ENCODE results near the gene DUSP9. TPM values are rescaled to one million over a fixed set of nuclear protein-coding genes. Genes with fewer than 3 reads are reported as not detected.
A peak's percentile ranks its signal among the peaks of the same experiment; 100 is the strongest.
"Not testable (repeated sequence)": the region's sequence is repeated elsewhere in the genome, so short reads cannot be mapped to it uniquely, and the experiment has no call there.

The DUSP9 gene
- total RNA-seq, 3 donors from 2014 or later, result 0.11 to 0.42 (median 0.33) TPM

- ATAC-seq; H3K9me3 Mint-ChIP-seq; H3K4me1 Mint-ChIP-seq (ENCODE audit: low read depth); H3K4me3 Mint-ChIP-seq; H3K27me3 Mint-ChIP-seq (ENCODE audit: low read depth); H3K36me3 Mint-ChIP-seq (ENCODE audit: insufficient read depth); DNase-seq: not testable (repeated sequence)
Observed at GRCh38 chrX:153683486-153683885, 36.5 kb downstream of the DUSP9 start.

DNA sequence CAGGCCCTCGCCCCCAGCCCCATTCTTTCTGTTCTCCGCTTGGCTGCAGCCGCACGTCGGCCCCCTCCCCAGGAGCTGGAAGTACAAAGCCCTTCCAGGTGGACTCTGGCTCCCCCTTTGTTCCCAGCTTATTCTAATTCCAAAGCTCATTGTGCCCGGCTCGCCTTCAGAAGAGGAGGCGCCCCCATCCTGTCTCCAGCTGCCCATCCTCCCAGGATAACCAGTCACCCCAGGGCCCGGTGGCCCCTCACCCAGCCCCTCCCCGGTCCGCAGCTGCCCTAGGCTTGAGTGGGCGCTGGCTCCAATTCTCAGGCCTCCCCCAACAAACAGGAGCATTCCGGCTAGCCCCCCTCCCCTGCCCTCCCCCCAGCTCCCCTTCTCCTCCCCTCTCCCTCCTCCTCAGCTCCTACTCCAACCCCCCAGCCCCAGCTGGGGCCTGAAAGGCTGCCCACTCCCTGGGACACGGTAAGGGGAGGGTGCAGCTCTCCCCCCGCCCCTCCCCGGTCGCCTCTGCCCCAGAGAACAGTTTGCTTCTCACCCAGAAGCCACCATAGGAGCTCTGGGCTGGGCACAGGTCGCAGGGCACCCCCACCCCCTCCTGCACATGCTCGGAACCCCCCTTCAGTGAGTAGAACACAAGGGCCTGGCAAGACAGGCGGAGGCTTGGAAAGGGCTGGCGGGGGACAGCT, 37.6 kb downstream of the DUSP9 start:
- Mint-ChIP-seq H3K4me3 (no peak overlapping the region), H3K4me1 (ENCODE audit: low read depth) (no peaks in the 10 kb centered on the region), H3K27me3 (ENCODE audit: low read depth) (peaks cover 8% of the 10 kb centered on the region), H3K9me3 (no peaks in the 10 kb centered on the region), H3K36me3 (ENCODE audit: insufficient read depth) (no peaks in the 10 kb centered on the region)
- DNase-seq (no peak), ATAC-seq (no peak)

GRCh38 chrX:153685156-153685536, 38.1 kb downstream of the DUSP9 start:
- ATAC-seq, result no peak
- Mint-ChIP-seq H3K4me1 (ENCODE audit: low read depth) (no peaks in the 10 kb centered on the region), H3K9me3 (no peaks in the 10 kb centered on the region), H3K36me3 (ENCODE audit: insufficient read depth) (no peaks in the 10 kb centered on the region), H3K27me3 (ENCODE audit: low read depth) (peaks cover 8% of the 10 kb centered on the region), H3K4me3 (no peak overlapping the region)
- DNase-seq, result peak; percentile 2

- H3K4me3 Mint-ChIP-seq, result peak overlapping the region; percentile 33
- no peaks in the 10 kb centered on the region for H3K4me1 Mint-ChIP-seq (ENCODE audit: low read depth)
- no peaks in the 10 kb centered on the region for H3K9me3 Mint-ChIP-seq
- DNase-seq (no peak), ATAC-seq (no peak)
- peaks cover 8% of the 10 kb centered on the region for H3K27me3 Mint-ChIP-seq (ENCODE audit: low read depth)
- H3K36me3 Mint-ChIP-seq (ENCODE audit: insufficient read depth), result no peaks in the 10 kb centered on the region
Observed at GRCh38 chrX:153685751-153686696, 39.0 kb downstream of the DUSP9 start.

GRCh38 chrX:153686711-153687110, 39.7 kb downstream of the DUSP9 start:
- DNase-seq (no peak), ATAC-seq (no peak)
- Mint-ChIP-seq H3K36me3 (ENCODE audit: insufficient read depth) (no peaks in the 10 kb centered on the region), H3K4me1 (ENCODE audit: low read depth) (no peaks in the 10 kb centered on the region), H3K27me3 (ENCODE audit: low read depth) (peaks cover 8% of the 10 kb centered on the region), H3K4me3 (peak overlapping the region; percentile 33), H3K9me3 (no peaks in the 10 kb centered on the region)

GRCh38 chrX:153687121-153688039, 40.4 kb downstream of the DUSP9 start, which contains the start of gene SLC6A8:
Gene SLC6A8 (plus strand): TSS chrX:153687926. CDS start chrX:153688575, 649 bp downstream.
- Mint-ChIP-seq H3K9me3 (no peaks in the 10 kb centered on the region), H3K36me3 (ENCODE audit: insufficient read depth) (no peaks in the 10 kb centered on the region), H3K4me3 (peak within 1 kb of the TSS; percentile 71), H3K4me1 (ENCODE audit: low read depth) (no peaks in the 10 kb centered on the region), H3K27me3 (ENCODE audit: low read depth) (peaks cover 8% of the 10 kb centered on the region)
- DNase-seq, result peak; percentile 28
- peak; percentile 25 to 51 for ATAC-seq

- Mint-ChIP-seq H3K9me3 (no peaks in the 10 kb centered on the region), H3K4me3 (no peak overlapping the region), H3K36me3 (ENCODE audit: insufficient read depth) (no peaks in the 10 kb centered on the region), H3K4me1 (ENCODE audit: low read depth) (no peaks in the 10 kb centered on the region), H3K27me3 (ENCODE audit: low read depth) (peaks cover 8% of the 10 kb centered on the region)
- ATAC-seq (peak; percentile 19 to 22), DNase-seq (no peak)
Observed at GRCh38 chrX:153688071-153688470, 41.1 kb downstream of the DUSP9 start.

- ATAC-seq (no peak), DNase-seq (no peak)
- Mint-ChIP-seq H3K36me3 (ENCODE audit: insufficient read depth) (no peaks in the 10 kb centered on the region), H3K9me3 (no peaks in the 10 kb centered on the region), H3K4me1 (ENCODE audit: low read depth) (no peaks in the 10 kb centered on the region), H3K4me3 (no peak overlapping the region), H3K27me3 (ENCODE audit: low read depth) (peaks cover 8% of the 10 kb centered on the region)
Observed at GRCh38 chrX:153688506-153688905, 41.5 kb downstream of the DUSP9 start.

DNA sequence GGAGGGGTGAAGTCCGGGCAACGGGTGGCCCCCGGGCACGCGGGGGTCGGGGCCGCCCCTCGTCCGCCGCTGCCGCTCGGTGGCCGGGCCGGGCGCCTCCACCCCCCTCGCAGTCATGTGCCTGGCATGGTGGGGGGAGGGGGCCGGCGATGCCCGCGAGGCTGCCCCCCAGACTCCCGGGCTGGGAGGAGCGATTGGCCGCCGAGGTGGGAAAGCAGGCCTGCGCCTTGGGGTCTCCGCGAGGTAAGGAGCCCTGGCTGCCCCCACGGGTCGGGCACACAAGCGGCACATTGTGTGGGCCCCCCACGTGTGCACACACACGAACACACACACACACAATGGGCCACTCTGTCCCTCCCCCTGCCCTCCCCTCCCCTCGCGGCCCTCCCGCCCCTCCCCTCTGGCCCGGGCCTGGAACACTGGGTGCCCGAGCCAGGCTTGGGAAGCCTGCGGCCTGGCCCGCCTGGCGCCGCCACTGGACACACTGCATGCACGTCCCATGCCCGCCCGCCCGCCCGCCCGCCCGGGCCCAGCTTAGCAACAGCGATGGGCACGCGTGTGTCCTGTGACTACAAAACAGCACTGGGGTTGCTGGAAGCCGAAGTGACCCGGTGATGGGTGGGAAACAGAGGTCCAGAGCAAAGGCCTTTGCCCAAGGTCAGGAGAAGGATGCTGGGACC, 42.0 kb downstream of the DUSP9 start:
- H3K4me1 Mint-ChIP-seq (ENCODE audit: low read depth), result no peaks in the 10 kb centered on the region
- ATAC-seq, result no peak

GRCh38 chrX:153689654-153690465, 42.9 kb downstream of the DUSP9 start:
- Mint-ChIP-seq H3K4me3 (peak overlapping the region; percentile 16), H3K9me3 (no peaks in the 10 kb centered on the region)

More for the DNA sequence above, 42.0 kb downstream of the DUSP9 start:
- DNase-seq, result no peak
- Mint-ChIP-seq H3K36me3 (ENCODE audit: insufficient read depth) (no peaks in the 10 kb centered on the region), H3K27me3 (ENCODE audit: low read depth) (peaks cover 8% of the 10 kb centered on the region), H3K9me3 (no peaks in the 10 kb centered on the region), H3K4me3 (no peak overlapping the region)

DNA sequence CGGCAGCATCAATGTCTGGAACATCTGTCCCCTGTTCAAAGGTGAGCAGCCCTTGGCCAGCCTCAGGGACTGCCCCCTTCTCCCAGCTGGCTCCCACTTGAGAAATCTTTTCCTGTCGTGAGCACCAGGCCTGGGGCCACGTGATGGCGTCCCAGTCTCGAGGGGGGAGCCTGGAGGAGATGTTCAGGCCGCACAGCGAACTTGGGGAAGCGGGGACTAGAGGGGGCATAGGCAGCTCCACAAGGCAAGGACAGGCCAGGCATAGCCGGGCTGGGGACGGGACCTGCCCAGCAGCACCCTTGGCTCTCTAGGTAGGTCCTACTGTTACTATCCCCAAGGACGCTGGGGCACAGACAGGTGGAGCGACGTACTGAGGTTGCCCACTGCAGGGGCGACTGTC, 43.5 kb downstream of the DUSP9 start:
- no peak for ATAC-seq
- no peak for DNase-seq
- H3K4me1 Mint-ChIP-seq (ENCODE audit: low read depth), result no peaks in the 10 kb centered on the region
- no peaks in the 10 kb centered on the region for H3K9me3 Mint-ChIP-seq
- H3K36me3 Mint-ChIP-seq (ENCODE audit: insufficient read depth), result no peaks in the 10 kb centered on the region
- H3K4me3 Mint-ChIP-seq, result peak overlapping the region; percentile 16
- peaks cover 8% of the 10 kb centered on the region for H3K27me3 Mint-ChIP-seq (ENCODE audit: low read depth)

More at GRCh38 chrX:153689654-153690465, 42.9 kb downstream of the DUSP9 start:
- H3K27me3 Mint-ChIP-seq (ENCODE audit: low read depth), result peaks cover 8% of the 10 kb centered on the region
- no peaks in the 10 kb centered on the region for H3K36me3 Mint-ChIP-seq (ENCODE audit: insufficient read depth)
- ATAC-seq (no peak), DNase-seq (no peak)
- no peaks in the 10 kb centered on the region for H3K4me1 Mint-ChIP-seq (ENCODE audit: low read depth)

GRCh38 chrX:153691032-153691827, 44.2 kb downstream of the DUSP9 start:
- not testable (repeated sequence) for H3K9me3 Mint-ChIP-seq; H3K4me3 Mint-ChIP-seq; H3K36me3 Mint-ChIP-seq (ENCODE audit: insufficient read depth)

More at GRCh38 chrX:153691032-153691827, 44.2 kb downstream of the DUSP9 start:
- not testable (repeated sequence) for DNase-seq; H3K4me1 Mint-ChIP-seq (ENCODE audit: low read depth); H3K27me3 Mint-ChIP-seq (ENCODE audit: low read depth); ATAC-seq
